Thoracic aorta (tissue), 2 donors: ENCODE data around the gene OXTR. TPM values are rescaled to one million over a fixed set of nuclear protein-coding genes. Genes with fewer than 3 reads are reported as not detected.

ENCODE experiments used
- ATAC-seq: fragments of 150-250 bp; one replicate; pipeline ENCODE4 v1.8.0; 2017; ENCODE audit warnings: low read depth; ENCODE audit not compliant: insufficient number of reproducible peaks, low FRiP score
- DNase-seq: peaks from one replicate; pipeline ENCODE4 v3.0.0-alpha.2; 2020; ENCODE audit warnings: low spot score
- H3K27ac ChIP-seq, 2 donors: fragments of 200-600 bp; sonication (generic); 1 replicate in 1 of 2; 2 replicates in 1 of 2; pipeline ENCODE4 v1.5.1; 2016; ENCODE audit warnings: mild to moderate bottlenecking in 2 of 2, moderate library complexity in 2 of 2
- H3K27me3 ChIP-seq: fragments of 200-600 bp; sonication (generic); replicated peaks from 2 replicates; pipeline ENCODE4 v1.6.0; 2016; ENCODE audit warnings: mild to moderate bottlenecking; ENCODE audit not compliant: insufficient read depth
- H3K36me3 ChIP-seq: fragments of 200-600 bp; sonication (generic); one replicate; pipeline ENCODE4 v1.5.1; 2016
- H3K4me1 ChIP-seq, 2 donors: fragments of 200-600 bp; sonication (generic); 1 replicate in 1 of 2; 2 replicates in 1 of 2; pipeline versions ENCODE4 v1.5.1 to v1.6.0; 2016; ENCODE audit warnings: low read depth in 2 of 2, mild to moderate bottlenecking in 1 of 2; ENCODE audit not compliant: control insufficient read depth in 1 of 2
- H3K4me3 ChIP-seq: fragments of 200-600 bp; sonication (generic); 2 replicates; pipeline ENCODE4 v1.5.1; 2016; ENCODE audit warnings: mild to moderate bottlenecking
- H3K9me3 ChIP-seq: fragments of 200-600 bp; sonication (generic); 2 replicates; pipeline ENCODE4 v1.5.1; 2016
- CTCF ChIP-seq: fragments of 200-600 bp; sonication (generic); IDR thresholded peaks from one replicate; pipeline ENCODE4 v1.5.1; 2019; ENCODE audit warnings: antibody characterized with exemption
- total RNA-seq, 2 donors: library from RNA; depleted of rRNA; stranded (reverse); fragments of >200 nt; gene quantifications; one replicate each; pipeline versions ENCODE4 v1.1.0 to v1.2.3, GENCODE V29; 2016

Gene OXTR
- total RNA-seq, 2 donors from 2014 or later: 2.3 to 55.1 TPM

- no peak for TF ChIP-seq CTCF
- Histone ChIP-seq H3K4me1 (no peaks in the 10 kb centered on the region), H3K36me3 (no peaks in the 10 kb centered on the region), H3K27me3 (no peaks in the 10 kb centered on the region), H3K27ac (no peak overlapping the region), H3K4me3 (no peak overlapping the region), H3K9me3 (no peaks in the 10 kb centered on the region)
- ATAC-seq (no peak), DNase-seq (no peak)
Observed at GRCh38 chr3:8805774-8806173, 36.4 kb upstream of the OXTR start.

DNA sequence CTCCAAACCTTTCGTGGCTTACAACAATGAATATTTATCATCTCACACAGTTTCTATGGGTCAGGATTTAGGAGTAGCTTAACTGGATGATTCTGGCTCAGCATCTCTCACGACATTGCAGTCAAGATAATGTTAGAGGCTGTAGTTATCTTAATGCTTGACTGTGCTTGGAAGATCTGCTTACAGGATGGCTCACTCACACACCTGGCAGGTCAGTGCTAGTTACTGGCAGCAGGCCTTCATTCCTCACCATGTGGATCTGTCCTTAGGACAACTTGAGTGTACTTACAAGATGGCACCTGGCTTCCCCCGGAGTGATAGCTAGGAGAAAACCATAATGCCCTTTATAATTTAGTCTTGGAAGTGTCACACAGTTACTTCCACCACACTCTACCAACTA is 32.8 kb upstream of the OXTR start:
- no peaks in the 10 kb centered on the region for H3K4me1 ChIP-seq
- no peak for TF ChIP-seq CTCF
- DNase-seq (no peak), ATAC-seq (no peak)
- H3K27me3 ChIP-seq: no peaks in the 10 kb centered on the region
- no peaks in the 10 kb centered on the region for H3K9me3 ChIP-seq
- H3K4me3 ChIP-seq: no peak overlapping the region
- no peak overlapping the region for H3K27ac ChIP-seq
- H3K36me3 ChIP-seq: no peaks in the 10 kb centered on the region

GRCh38 chr3:8800016-8800415 is 30.6 kb upstream of the OXTR start:
- Histone ChIP-seq H3K4me1 (no peaks in the 10 kb centered on the region), H3K27me3 (no peaks in the 10 kb centered on the region), H3K9me3 (no peaks in the 10 kb centered on the region), H3K27ac (no peak overlapping the region), H3K4me3 (no peak overlapping the region), H3K36me3 (no peaks in the 10 kb centered on the region)
- no peak for TF ChIP-seq CTCF
- no peak for DNase-seq
- ATAC-seq: no peak

DNA sequence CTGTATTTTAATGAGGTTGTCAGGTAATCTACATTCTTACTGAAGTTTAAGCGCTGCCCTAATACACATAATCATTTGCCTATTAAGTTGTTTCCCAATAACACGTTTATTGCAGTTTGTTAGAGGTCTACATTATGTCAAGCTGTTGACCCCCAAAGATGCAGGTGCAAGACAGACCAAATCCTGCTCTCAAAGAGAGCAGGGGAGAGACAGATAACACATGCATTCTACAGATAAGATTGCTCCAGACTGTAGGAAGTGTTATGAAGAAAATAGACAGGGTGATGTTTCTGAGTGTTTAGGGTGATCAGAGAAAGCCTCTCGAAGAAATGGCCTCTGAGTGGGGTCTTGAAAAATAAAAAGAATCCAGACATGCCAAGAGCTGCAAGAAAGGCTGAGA is 24.8 kb upstream of the OXTR start:
- no peak for ATAC-seq
- DNase-seq: no peak
- no peak overlapping the region for H3K27ac ChIP-seq
- H3K36me3 ChIP-seq: no peaks in the 10 kb centered on the region
- no peak overlapping the region for H3K4me3 ChIP-seq
- peaks cover 5% of the 10 kb centered on the region for H3K9me3 ChIP-seq
- no peaks in the 10 kb centered on the region for H3K27me3 ChIP-seq
- TF ChIP-seq CTCF: no peak
- H3K4me1 ChIP-seq: no peaks in the 10 kb centered on the region

- no peaks in the 10 kb centered on the region for H3K4me1 ChIP-seq
- H3K36me3 ChIP-seq: no peaks in the 10 kb centered on the region
- TF ChIP-seq CTCF: no peak
- H3K27me3 ChIP-seq: no peaks in the 10 kb centered on the region
- no peak overlapping the region for H3K4me3 ChIP-seq
- no peak overlapping the region for H3K27ac ChIP-seq
- DNase-seq (no peak), ATAC-seq (no peak)
- peaks cover 12% of the 10 kb centered on the region for H3K9me3 ChIP-seq
Observed at GRCh38 chr3:8793242-8793641, 23.8 kb upstream of the OXTR start.
